H9 (cell line): Measurements from ENCODE around the gene PKD2L2. TPM values are rescaled to one million over a fixed set of nuclear protein-coding genes. Genes with fewer than 3 reads are reported as not detected.

Experiments
- DNase-seq: peaks from one replicate; pipeline ENCODE4 v3.0.0-alpha.2; 2017
- H2AFZ ChIP-seq: one replicate; pipeline ENCODE4 v1.6.1; 2013; ENCODE audit warnings: mild to moderate bottlenecking, low read length, control low read depth, moderate library complexity
- H2AK5ac ChIP-seq: 2 replicates; pipeline ENCODE4 v1.6.1; 2013; ENCODE audit warnings: low read length, control low read depth, mixed read lengths; ENCODE audit not compliant: insufficient read length
- H2BK120ac ChIP-seq: one replicate; pipeline ENCODE4 v1.6.1; 2013; ENCODE audit warnings: low read depth, mild to moderate bottlenecking, low read length, control low read depth, inconsistent platforms; ENCODE audit not compliant: poor library complexity, severe bottlenecking
- H2BK12ac ChIP-seq: 2 replicates; pipeline ENCODE4 v1.6.1; 2013; ENCODE audit warnings: low read length, control low read depth, mixed read lengths, low read depth; ENCODE audit not compliant: insufficient read length
- H2BK15ac ChIP-seq: 2 replicates; pipeline ENCODE4 v1.6.1; 2013; ENCODE audit warnings: low read depth, low read length, control low read depth
- H2BK20ac ChIP-seq: one replicate; pipeline ENCODE4 v1.6.1; 2013; ENCODE audit warnings: low read depth, mild to moderate bottlenecking, low read length, control low read depth, inconsistent platforms; ENCODE audit not compliant: poor library complexity, severe bottlenecking
- H2BK5ac ChIP-seq: 2 replicates; pipeline ENCODE4 v1.6.1; 2013; ENCODE audit warnings: low read length, control low read depth, mixed read lengths; ENCODE audit not compliant: insufficient read length
- H3K14ac ChIP-seq: 2 replicates; pipeline ENCODE4 v1.6.1; 2013; ENCODE audit warnings: low read length, control low read depth; ENCODE audit not compliant: insufficient read depth
- H3K18ac ChIP-seq: 2 replicates; pipeline ENCODE4 v1.6.1; 2013; ENCODE audit warnings: low read depth, mild to moderate bottlenecking, mixed read lengths, low read length, control low read depth; ENCODE audit not compliant: insufficient read length
- H3K23ac ChIP-seq: 2 replicates; pipeline ENCODE4 v1.6.1; 2013; ENCODE audit warnings: low read length, control low read depth, mixed read lengths, low read depth; ENCODE audit not compliant: insufficient read length
- H3K23me2 ChIP-seq: 2 replicates; pipeline ENCODE4 v1.6.1; 2013; ENCODE audit warnings: low read depth, mild to moderate bottlenecking, mixed read lengths, low read length, control low read depth; ENCODE audit not compliant: insufficient read length, poor library complexity, severe bottlenecking
- H3K27ac ChIP-seq: 2 replicates; pipeline ENCODE4 v1.5.1; 2013; ENCODE audit warnings: low read length, control low read depth, mixed read lengths, low read depth; ENCODE audit not compliant: insufficient read length
- H3K27me3 ChIP-seq: 2 replicates; pipeline ENCODE4 v1.6.1; 2013; ENCODE audit warnings: low read length, control low read depth, inconsistent platforms; ENCODE audit not compliant: insufficient read depth
- H3K4ac ChIP-seq: 2 replicates; pipeline ENCODE4 v1.6.1; 2013; ENCODE audit warnings: low read depth, mild to moderate bottlenecking, control low read depth, inconsistent platforms, low read length, moderate library complexity
- H3K4me1 ChIP-seq: 2 replicates; pipeline ENCODE4 v1.6.1; 2013; ENCODE audit warnings: low read length, control low read depth, inconsistent platforms; ENCODE audit not compliant: insufficient read depth
- H3K4me2 ChIP-seq: 2 replicates; pipeline ENCODE4 v1.6.1; 2013; ENCODE audit warnings: low read length, control low read depth, mixed read lengths; ENCODE audit not compliant: insufficient read length, insufficient read depth
- H3K56ac ChIP-seq: 2 replicates; pipeline ENCODE4 v1.6.1; 2013; ENCODE audit warnings: low read depth, mild to moderate bottlenecking, mixed read lengths, low read length, control low read depth; ENCODE audit not compliant: insufficient read length
- H3K79me1 ChIP-seq: 2 replicates; pipeline ENCODE4 v1.6.1; 2013; ENCODE audit warnings: low read depth, mild to moderate bottlenecking, moderate library complexity, low read length, control low read depth, inconsistent platforms; ENCODE audit not compliant: insufficient read depth, poor library complexity, severe bottlenecking
- H3K79me2 ChIP-seq: 2 replicates; pipeline ENCODE4 v1.6.1; 2013; ENCODE audit warnings: low read length, control low read depth, inconsistent platforms; ENCODE audit not compliant: insufficient read depth
- H3K9ac ChIP-seq: 2 replicates; pipeline ENCODE4 v1.6.1; 2013; ENCODE audit warnings: low read length, control low read depth, mixed read lengths; ENCODE audit not compliant: insufficient read length; ENCODE audit errors: extremely low read depth
- H3K9me3 ChIP-seq: one replicate; pipeline ENCODE4 v1.6.1; 2013; ENCODE audit warnings: low read depth, low read length, inconsistent platforms; ENCODE audit not compliant: control insufficient read depth
- H3T11ph ChIP-seq: one replicate; pipeline ENCODE4 v1.6.1; 2013; ENCODE audit warnings: mild to moderate bottlenecking, low read length, control low read depth, inconsistent platforms
- H4K20me1 ChIP-seq: one replicate; pipeline ENCODE4 v1.6.1; 2013; ENCODE audit not compliant: control insufficient read depth, insufficient read length, insufficient read depth
- H4K5ac ChIP-seq: 2 replicates; pipeline ENCODE4 v1.6.1; 2013; ENCODE audit warnings: low read depth, mild to moderate bottlenecking, mixed read lengths, low read length, control low read depth; ENCODE audit not compliant: insufficient read length
- H4K8ac ChIP-seq: replicated peaks from 2 replicates; pipeline ENCODE4 v1.6.1; 2013; ENCODE audit warnings: low read length, control low read depth, mixed read lengths, low read depth; ENCODE audit not compliant: insufficient read length
- H4K91ac ChIP-seq: 2 replicates; pipeline ENCODE4 v1.6.1; 2013; ENCODE audit warnings: low read depth, mild to moderate bottlenecking, moderate library complexity, mixed read lengths, low read length, control low read depth; ENCODE audit not compliant: insufficient read length
- H3K27ac Mint-ChIP-seq, 3 experiments: 2 replicates in 2 of 3; 3 replicates in 1 of 3; pipeline ENCODE4 v1.8.0; 2020 to 2021; ENCODE audit warnings: mixed read lengths in 3 of 3, mild to moderate bottlenecking in 1 of 3, moderate library complexity in 1 of 3
- H3K27me3 Mint-ChIP-seq: 2 replicates; pipeline ENCODE4 v1.8.0; 2021; ENCODE audit warnings: low read depth, mild to moderate bottlenecking, moderate library complexity, mixed read lengths
- H3K36me3 Mint-ChIP-seq, 3 experiments: 2 replicates in 2 of 3; 3 replicates in 1 of 3; pipeline ENCODE4 v1.8.0; 2020 to 2021; ENCODE audit warnings: low read depth in 3 of 3, mixed read lengths in 3 of 3; ENCODE audit not compliant: insufficient read depth in 1 of 3
- H3K4me1 Mint-ChIP-seq, 2 experiments: 2 replicates each; pipeline ENCODE4 v1.8.0; 2020; ENCODE audit warnings: mixed read lengths in 2 of 2
- H3K4me3 Mint-ChIP-seq, 2 experiments: 2 replicates in 1 of 2; 3 replicates in 1 of 2; pipeline ENCODE4 v1.8.0; 2020 to 2021; ENCODE audit warnings: mild to moderate bottlenecking in 2 of 2, mixed read lengths in 2 of 2, moderate library complexity in 1 of 2
- H3K9me3 Mint-ChIP-seq, 2 experiments: 2 replicates in 1 of 2; 3 replicates in 1 of 2; pipeline ENCODE4 v1.8.0; 2020; ENCODE audit warnings: mild to moderate bottlenecking in 2 of 2, mixed read lengths in 2 of 2, moderate library complexity in 1 of 2
- WGBS: extraction: QIAGEN DNeasy Blood & Tissue Kit; methylation state at CpG from one replicate; pipeline ENCODE4 v1.1.7; 2013; ENCODE audit warnings: missing lambda C conversion rate, low lambda C conversion rate, mixed read lengths; ENCODE audit not compliant: insufficient read length; ENCODE audit errors: extremely low coverage; 5-methylcytosine and 5-hydroxymethylcytosine counted together
- total RNA-seq: library from RNA; stranded (reverse); gene quantifications from 2 replicates; pipeline ENCODE4 v1.2.1, GENCODE V29; 2021
- TF ChIP-seq, protein P1 (sequence below): fragments of 200-600 bp; sonication (generic); conservative IDR thresholded peaks from 3 replicates; pipeline ENCODE4 v1.8.0; 2021; ENCODE audit warnings: antibody characterized with exemption, mild to moderate bottlenecking

Gene PKD2L2
- total RNA-seq, 1 experiment from 2014 or later: not detected

DNA sequence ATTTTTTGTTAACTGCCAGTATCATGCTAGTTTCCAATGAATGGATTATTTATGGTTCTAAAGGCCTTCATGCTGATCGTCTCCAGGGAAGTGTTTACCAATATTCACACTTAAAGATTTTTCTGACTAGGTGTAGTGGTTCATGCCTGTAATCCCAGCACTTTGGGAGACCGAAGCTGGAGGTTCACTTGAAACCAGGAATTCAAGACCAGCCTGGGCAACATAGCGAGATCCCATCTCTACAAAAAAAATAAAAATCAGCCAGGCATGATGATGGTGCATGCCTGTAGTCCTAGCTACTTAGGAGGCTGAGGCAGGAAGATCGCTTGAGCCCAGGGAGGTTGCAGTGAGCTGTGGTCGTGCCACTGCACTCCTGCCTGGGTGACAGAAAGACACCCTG is 100.2 kb downstream of the PKD2L2 start:
- H2BK15ac ChIP-seq: no peak overlapping the region
- H4K8ac ChIP-seq: no peak overlapping the region
- H3K36me3 Mint-ChIP-seq: peaks cover 0 to 18% (median 13%) of the 10 kb centered on the region in 3 experiments; a peak in 6 of 7 replicates
- H3K9me3 Mint-ChIP-seq: no peaks in the 10 kb centered on the region
- no peak overlapping the region for H2AK5ac ChIP-seq
- H3K56ac ChIP-seq: no peak overlapping the region
- H3K9ac ChIP-seq: no peak overlapping the region
- H3K23ac ChIP-seq: no peak overlapping the region
- H2BK5ac ChIP-seq: no peak overlapping the region
- H3K27me3 ChIP-seq: no peaks in the 10 kb centered on the region
- no peaks in the 10 kb centered on the region for H3K79me2 ChIP-seq
- TF ChIP-seq, protein P1, sequence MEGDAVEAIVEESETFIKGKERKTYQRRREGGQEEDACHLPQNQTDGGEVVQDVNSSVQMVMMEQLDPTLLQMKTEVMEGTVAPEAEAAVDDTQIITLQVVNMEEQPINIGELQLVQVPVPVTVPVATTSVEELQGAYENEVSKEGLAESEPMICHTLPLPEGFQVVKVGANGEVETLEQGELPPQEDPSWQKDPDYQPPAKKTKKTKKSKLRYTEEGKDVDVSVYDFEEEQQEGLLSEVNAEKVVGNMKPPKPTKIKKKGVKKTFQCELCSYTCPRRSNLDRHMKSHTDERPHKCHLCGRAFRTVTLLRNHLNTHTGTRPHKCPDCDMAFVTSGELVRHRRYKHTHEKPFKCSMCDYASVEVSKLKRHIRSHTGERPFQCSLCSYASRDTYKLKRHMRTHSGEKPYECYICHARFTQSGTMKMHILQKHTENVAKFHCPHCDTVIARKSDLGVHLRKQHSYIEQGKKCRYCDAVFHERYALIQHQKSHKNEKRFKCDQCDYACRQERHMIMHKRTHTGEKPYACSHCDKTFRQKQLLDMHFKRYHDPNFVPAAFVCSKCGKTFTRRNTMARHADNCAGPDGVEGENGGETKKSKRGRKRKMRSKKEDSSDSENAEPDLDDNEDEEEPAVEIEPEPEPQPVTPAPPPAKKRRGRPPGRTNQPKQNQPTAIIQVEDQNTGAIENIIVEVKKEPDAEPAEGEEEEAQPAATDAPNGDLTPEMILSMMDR: no peak
- no peak for DNase-seq
- H4K20me1 ChIP-seq: no peaks in the 10 kb centered on the region
- H3K9me3 ChIP-seq: no peaks in the 10 kb centered on the region
- no peak overlapping the region for H3K27ac Mint-ChIP-seq
- no peak overlapping the region for H3T11ph ChIP-seq
- no peak overlapping the region for H3K4me3 Mint-ChIP-seq
- H2AFZ ChIP-seq: no peak overlapping the region
- no peak overlapping the region for H3K14ac ChIP-seq
- H2BK120ac ChIP-seq: no peak overlapping the region
- no peaks in the 10 kb centered on the region for H3K23me2 ChIP-seq
- no peaks in the 10 kb centered on the region for H3K79me1 ChIP-seq
- no peak overlapping the region for H4K5ac ChIP-seq
- H3K4me1 ChIP-seq: no peaks in the 10 kb centered on the region
- H3K4me2 ChIP-seq: no peak overlapping the region
- no CpG with 5 or more reads among the region's 5 CpGs for WGBS
- no peak overlapping the region for H3K27ac ChIP-seq
- H3K27me3 Mint-ChIP-seq: no peaks in the 10 kb centered on the region
- H3K4ac ChIP-seq: no peak overlapping the region
- H3K18ac ChIP-seq: no peak overlapping the region
- no peak overlapping the region for H2BK12ac ChIP-seq
- H4K91ac ChIP-seq: no peak overlapping the region
- H2BK20ac ChIP-seq: no peak overlapping the region
- no peaks in the 10 kb centered on the region for H3K4me1 Mint-ChIP-seq

Other genes starting within 250 kb of the PKD2L2 start
- gene KLHL3, start 153.4 kb upstream of the PKD2L2 start, total RNA-seq: 11.8 and 12.8 TPM in 2 replicates
- 68.5 and 70.1 TPM in 2 replicates for gene HNRNPA0, start 135.1 kb upstream of the PKD2L2 start, total RNA-seq
- not detected in 2 replicates for gene MYOT, start 21.6 kb upstream of the PKD2L2 start, total RNA-seq
- gene FAM13B, start 143.6 kb downstream of the PKD2L2 start, total RNA-seq: 23.0 and 23.1 TPM in 2 replicates
- 0.26 and 0.33 TPM in 2 replicates for gene WNT8A, start 194.6 kb downstream of the PKD2L2 start, total RNA-seq
- 0.66 and 0.96 TPM in 2 replicates for gene NME5, start 250.0 kb downstream of the PKD2L2 start, total RNA-seq